Measurements from ENCODE around the gene EPPIN. TPM values are rescaled to one million over a fixed set of nuclear protein-coding genes. Genes with fewer than 3 reads are reported as not detected.

EPPIN gene
- total RNA-seq, 3 donors from 2014 or later = not detected

DNA sequence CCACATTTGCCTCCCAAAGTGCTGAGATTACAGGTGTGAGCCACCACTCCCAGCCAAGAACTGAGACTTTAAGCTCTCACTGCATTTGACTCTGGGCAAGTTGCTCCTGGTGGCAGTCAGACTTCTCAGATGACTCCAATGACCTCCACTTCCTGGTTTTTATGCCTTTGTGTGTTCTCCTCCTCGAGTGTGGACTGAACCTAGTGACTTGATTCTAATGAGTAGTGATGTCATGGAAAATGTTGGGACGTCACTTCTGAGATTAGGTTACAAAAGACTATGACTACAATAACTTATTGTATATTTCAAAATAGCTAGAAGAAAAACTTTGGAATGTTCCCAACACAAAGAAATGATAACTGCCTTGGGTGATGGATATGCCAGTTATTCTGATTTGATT, 43.8 kb downstream of the EPPIN start:
- Histone ChIP-seq H3K9me3 (no peaks in the 10 kb centered on the region), H3K4me3 (no peak overlapping the region), H3K36me3 (ENCODE audit: low read depth) (no peaks in the 10 kb centered on the region), H3K4me1 (ENCODE audit: low read depth) (peaks cover 13% of the 10 kb centered on the region)
- intact Hi-C loops (cut with DNase I, micrococcal nuclease) = no loop called here
- TF ChIP-seq, protein P1, sequence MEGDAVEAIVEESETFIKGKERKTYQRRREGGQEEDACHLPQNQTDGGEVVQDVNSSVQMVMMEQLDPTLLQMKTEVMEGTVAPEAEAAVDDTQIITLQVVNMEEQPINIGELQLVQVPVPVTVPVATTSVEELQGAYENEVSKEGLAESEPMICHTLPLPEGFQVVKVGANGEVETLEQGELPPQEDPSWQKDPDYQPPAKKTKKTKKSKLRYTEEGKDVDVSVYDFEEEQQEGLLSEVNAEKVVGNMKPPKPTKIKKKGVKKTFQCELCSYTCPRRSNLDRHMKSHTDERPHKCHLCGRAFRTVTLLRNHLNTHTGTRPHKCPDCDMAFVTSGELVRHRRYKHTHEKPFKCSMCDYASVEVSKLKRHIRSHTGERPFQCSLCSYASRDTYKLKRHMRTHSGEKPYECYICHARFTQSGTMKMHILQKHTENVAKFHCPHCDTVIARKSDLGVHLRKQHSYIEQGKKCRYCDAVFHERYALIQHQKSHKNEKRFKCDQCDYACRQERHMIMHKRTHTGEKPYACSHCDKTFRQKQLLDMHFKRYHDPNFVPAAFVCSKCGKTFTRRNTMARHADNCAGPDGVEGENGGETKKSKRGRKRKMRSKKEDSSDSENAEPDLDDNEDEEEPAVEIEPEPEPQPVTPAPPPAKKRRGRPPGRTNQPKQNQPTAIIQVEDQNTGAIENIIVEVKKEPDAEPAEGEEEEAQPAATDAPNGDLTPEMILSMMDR (IDR thresholded peaks at IDR 0.05) = no peak
- ATAC-seq (no peak), DNase-seq (no peak)

DNA sequence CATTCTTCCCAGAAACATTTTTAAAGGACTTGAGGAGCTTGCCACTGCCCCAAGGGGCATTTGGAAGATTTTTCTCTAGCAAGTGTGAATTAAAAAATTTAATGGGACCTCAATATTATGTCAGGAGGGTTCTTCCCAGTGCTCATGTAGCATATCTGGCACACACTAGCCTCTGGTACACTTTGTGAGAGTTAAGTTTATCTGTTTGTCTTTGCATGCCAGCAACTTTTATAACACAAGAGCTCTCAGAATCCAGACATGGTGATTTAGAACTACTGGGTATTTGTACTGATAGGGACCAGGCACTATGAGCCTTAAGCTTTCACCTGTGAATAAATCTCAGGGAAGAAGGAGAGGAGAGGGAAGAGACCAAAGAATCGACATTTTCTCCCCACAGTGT, 44.6 kb downstream of the EPPIN start:
- DNase-seq = no peak
- intact Hi-C loops (cut with DNase I, micrococcal nuclease) = no loop called here
- Histone ChIP-seq H3K36me3 (ENCODE audit: low read depth) (no peaks in the 10 kb centered on the region), H3K9me3 (no peaks in the 10 kb centered on the region), H3K4me1 (ENCODE audit: low read depth) (peaks cover 13% of the 10 kb centered on the region), H3K4me3 (no peak overlapping the region)
- ATAC-seq = no peak
- TF ChIP-seq, protein P1 (IDR thresholded peaks at IDR 0.05) = no peak

DNA sequence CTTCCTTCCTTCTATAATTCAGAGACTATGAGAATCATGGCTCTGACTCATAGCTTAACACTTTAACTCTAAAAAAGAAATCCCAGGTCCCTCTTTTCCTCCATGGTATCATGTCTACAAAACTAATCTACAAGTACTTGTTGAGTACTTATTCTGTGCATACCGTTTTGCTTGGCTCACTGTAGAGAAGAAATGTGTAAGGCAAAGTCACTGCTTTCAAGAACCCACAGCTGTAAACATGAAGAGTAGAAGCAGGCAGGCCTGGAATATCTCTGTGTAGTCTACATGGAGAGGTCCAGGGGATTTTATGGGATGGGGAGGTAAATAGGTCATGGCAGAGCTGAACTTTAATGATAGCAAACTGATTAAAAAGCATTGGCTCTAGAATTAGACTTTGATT, 45.6 kb downstream of the EPPIN start:
- TF ChIP-seq, protein P1 (IDR thresholded peaks at IDR 0.05) = no peak
- no peak for ATAC-seq
- intact Hi-C loops (cut with DNase I, micrococcal nuclease) = no loop called here
- no peak for DNase-seq
- Histone ChIP-seq H3K9me3 (no peaks in the 10 kb centered on the region), H3K36me3 (ENCODE audit: low read depth) (no peaks in the 10 kb centered on the region), H3K4me1 (ENCODE audit: low read depth) (peaks cover 13% of the 10 kb centered on the region), H3K4me3 (no peak overlapping the region)

DNA sequence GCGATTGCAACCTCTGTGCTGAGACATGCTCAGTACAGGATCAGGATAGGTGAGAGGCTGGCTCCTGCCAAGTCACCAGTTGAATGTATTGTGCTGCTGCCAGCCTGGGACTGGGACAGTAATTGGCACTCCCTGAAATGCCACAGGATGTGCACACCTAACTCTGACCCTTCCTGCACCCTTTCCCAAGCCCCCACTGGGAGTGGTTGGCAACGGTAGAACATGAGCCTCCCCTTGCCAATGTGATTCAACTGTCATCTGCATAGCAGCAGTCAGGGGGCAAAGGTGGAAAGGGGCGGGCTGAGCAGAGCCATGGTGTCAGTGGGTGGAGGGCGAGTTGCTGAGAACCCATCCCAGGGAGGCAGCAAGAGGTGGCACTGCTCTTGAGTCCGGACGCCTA, 47.2 kb downstream of the EPPIN start:
- peak; percentile 96 for ATAC-seq
- no peak overlapping the region for H3K4me3 ChIP-seq
- TF ChIP-seq, protein P1 (IDR thresholded peaks at IDR 0.05) = no peak
- no peaks in the 10 kb centered on the region for H3K9me3 ChIP-seq
- intact Hi-C loops (cut with DNase I, micrococcal nuclease) = no loop called here
- peaks cover 18% of the 10 kb centered on the region for H3K4me1 ChIP-seq (ENCODE audit: low read depth)
- peak; percentile 87 to 88 (median 87) for DNase-seq
- no peaks in the 10 kb centered on the region for H3K36me3 ChIP-seq (ENCODE audit: low read depth)

DNA sequence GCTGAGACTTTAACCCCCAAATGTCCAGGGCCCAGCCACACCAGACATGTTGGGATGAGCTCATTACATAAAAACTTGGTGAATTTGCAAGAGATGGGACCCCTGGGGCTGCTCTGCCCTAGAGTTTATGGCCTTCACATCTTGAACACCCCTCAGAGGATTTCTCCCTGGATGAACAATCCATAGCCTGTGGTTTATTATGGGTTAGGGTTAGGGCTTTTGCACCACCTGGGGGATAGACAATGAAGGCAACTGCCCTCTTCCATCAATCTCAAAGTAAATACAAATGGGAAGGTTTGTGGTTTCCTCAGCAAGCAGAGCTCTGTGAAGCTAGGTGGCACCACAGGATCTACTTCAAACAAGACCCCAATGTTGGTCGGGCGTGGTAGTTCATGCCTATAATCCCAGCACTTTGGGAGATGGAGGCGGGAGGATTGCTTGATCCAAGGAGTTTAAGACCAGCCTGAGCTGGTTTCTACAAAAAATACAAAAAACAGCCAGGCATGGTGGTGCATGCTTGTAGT, 49.2 kb downstream of the EPPIN start:
- H3K9me3 ChIP-seq = no peaks in the 10 kb centered on the region
- intact Hi-C loops (cut with DNase I, micrococcal nuclease) = no loop called here
- no peaks in the 10 kb centered on the region for H3K36me3 ChIP-seq (ENCODE audit: low read depth)
- TF ChIP-seq, protein P1 (IDR thresholded peaks at IDR 0.05) = no peak
- no peak for ATAC-seq
- H3K4me1 ChIP-seq (ENCODE audit: low read depth) = peaks cover 18% of the 10 kb centered on the region
- DNase-seq = no peak
- no peak overlapping the region for H3K4me3 ChIP-seq

DNA sequence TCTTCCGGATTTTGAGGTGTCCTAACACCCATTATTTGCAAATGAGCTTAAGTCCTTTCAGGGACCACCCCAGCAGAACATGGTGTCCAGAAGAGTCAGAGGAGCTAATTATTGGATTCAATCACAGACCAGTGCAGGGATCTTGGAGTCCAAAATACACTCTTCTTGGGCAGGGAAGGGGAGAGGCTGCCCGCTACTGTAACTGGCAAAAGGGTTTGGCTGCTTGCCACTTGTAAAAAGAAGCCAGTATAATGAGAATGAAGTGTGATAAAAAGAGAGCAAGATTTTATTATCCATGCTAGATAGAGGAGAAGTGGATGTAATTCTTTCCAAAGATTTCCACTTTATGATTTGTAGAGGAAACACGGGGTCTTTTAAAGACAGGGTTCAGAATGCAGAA, 51.0 kb downstream of the EPPIN start:
- intact Hi-C loops (cut with DNase I, micrococcal nuclease) = no loop called here
- no peak overlapping the region for H3K4me3 ChIP-seq
- no peaks in the 10 kb centered on the region for H3K36me3 ChIP-seq (ENCODE audit: low read depth)
- peak; percentile 50 for ATAC-seq
- TF ChIP-seq, protein P1 (IDR thresholded peaks at IDR 0.05) = no peak
- peaks cover 18% of the 10 kb centered on the region for H3K4me1 ChIP-seq (ENCODE audit: low read depth)
- peak in 1 of 3 donors; percentile 68 for DNase-seq
- no peaks in the 10 kb centered on the region for H3K9me3 ChIP-seq

Data from mucosa of descending colon (tissue), 3 donors.